ENCODE data around the gene SPDYE5.

Gene SPDYE5

GRCh38 chr7:75537731-75538130 lies 45.6 kb downstream of the SPDYE5 start:
- DNase-seq: peak; percentile 41

- DNase-seq: no peak
Observed at GRCh38 chr7:75546237-75547015, 54.3 kb downstream of the SPDYE5 start.

All from activated effector memory CD4-positive, alpha-beta T cell treated with anti-CD3 and anti-CD28 coated beads, Interleukin-2, amount 50 U/mL, for 16 hours (primary cell).